DND-41 (cell line): ENCODE measurements around the gene PLPPR1.

Experiments
- EZH2 ChIP-seq: IDR thresholded peaks from 3 replicates; pipeline ENCODE4 v1.6.1; 2012; ENCODE audit warnings: borderline replicate concordance, low read depth, mild to moderate bottlenecking, moderate library complexity, low read length, inconsistent platforms; ENCODE audit not compliant: severe bottlenecking
- TF ChIP-seq, protein P1 (sequence below): IDR thresholded peaks from 2 replicates; pipeline ENCODE4 v1.5.1; 2012; ENCODE audit warnings: borderline replicate concordance, low read length, moderate library complexity, mild to moderate bottlenecking; ENCODE audit not compliant: poor library complexity, severe bottlenecking; ENCODE audit errors: extremely low read depth

DNA sequence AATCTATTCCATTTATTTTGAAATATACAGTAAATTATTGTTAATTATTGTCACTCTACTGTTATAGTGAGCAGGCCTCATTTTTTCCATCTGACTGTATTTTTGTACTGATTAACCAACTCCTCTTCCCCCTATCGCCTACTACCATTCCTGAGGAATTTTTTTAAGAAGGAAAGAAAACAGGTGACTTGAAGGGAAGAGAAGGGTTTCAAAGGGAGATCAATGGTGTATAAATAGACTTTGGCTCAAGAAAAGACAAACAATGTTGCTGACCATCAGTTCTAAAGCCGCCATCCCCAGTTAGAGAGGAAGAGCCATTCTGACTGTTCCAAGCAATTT, 286.6 kb downstream of the PLPPR1 start:
- TF ChIP-seq EZH2 = no peak
- TF ChIP-seq, protein P1, sequence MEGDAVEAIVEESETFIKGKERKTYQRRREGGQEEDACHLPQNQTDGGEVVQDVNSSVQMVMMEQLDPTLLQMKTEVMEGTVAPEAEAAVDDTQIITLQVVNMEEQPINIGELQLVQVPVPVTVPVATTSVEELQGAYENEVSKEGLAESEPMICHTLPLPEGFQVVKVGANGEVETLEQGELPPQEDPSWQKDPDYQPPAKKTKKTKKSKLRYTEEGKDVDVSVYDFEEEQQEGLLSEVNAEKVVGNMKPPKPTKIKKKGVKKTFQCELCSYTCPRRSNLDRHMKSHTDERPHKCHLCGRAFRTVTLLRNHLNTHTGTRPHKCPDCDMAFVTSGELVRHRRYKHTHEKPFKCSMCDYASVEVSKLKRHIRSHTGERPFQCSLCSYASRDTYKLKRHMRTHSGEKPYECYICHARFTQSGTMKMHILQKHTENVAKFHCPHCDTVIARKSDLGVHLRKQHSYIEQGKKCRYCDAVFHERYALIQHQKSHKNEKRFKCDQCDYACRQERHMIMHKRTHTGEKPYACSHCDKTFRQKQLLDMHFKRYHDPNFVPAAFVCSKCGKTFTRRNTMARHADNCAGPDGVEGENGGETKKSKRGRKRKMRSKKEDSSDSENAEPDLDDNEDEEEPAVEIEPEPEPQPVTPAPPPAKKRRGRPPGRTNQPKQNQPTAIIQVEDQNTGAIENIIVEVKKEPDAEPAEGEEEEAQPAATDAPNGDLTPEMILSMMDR = no peak
